ENCODE data around the gene ATF7. TPM values are rescaled to one million over a fixed set of nuclear protein-coding genes. Genes with fewer than 3 reads are reported as not detected.

ATF7 gene
- total RNA-seq, 1 experiment from 2014 or later, result 44.3 TPM

GRCh38 chr12:53461059-53461458 is 165.1 kb downstream of the ATF7 start:
- no peaks in the 10 kb centered on the region for H3K9me3 ChIP-seq (ENCODE audit: low read depth, low read length, poor library complexity, severe bottlenecking)
- DNase-seq (ENCODE audit: low spot score), result no peak
- intact Hi-C loops (cut with micrococcal nuclease; ENCODE audit: unreplicated experiment), result loop anchor here (5.0 kb wide), 1 partner anchor 439 kb away; no protein-coding TSS in a partner anchor
- peaks cover 8% of the 10 kb centered on the region for H3K4me1 ChIP-seq (ENCODE audit: insufficient read depth, low read length, poor library complexity, severe bottlenecking)
- H3K27ac ChIP-seq (ENCODE audit: low read depth, low read length, poor library complexity, severe bottlenecking), result no peak overlapping the region
- no peaks in the 10 kb centered on the region for H3K27me3 ChIP-seq (replicated peaks; ENCODE audit: insufficient read depth, low read depth, low read length, poor library complexity)
- H3K36me3 ChIP-seq (ENCODE audit: insufficient read depth, low read length, poor library complexity, severe bottlenecking), result peaks cover 99% of the 10 kb centered on the region
- TF ChIP-seq, protein P1, sequence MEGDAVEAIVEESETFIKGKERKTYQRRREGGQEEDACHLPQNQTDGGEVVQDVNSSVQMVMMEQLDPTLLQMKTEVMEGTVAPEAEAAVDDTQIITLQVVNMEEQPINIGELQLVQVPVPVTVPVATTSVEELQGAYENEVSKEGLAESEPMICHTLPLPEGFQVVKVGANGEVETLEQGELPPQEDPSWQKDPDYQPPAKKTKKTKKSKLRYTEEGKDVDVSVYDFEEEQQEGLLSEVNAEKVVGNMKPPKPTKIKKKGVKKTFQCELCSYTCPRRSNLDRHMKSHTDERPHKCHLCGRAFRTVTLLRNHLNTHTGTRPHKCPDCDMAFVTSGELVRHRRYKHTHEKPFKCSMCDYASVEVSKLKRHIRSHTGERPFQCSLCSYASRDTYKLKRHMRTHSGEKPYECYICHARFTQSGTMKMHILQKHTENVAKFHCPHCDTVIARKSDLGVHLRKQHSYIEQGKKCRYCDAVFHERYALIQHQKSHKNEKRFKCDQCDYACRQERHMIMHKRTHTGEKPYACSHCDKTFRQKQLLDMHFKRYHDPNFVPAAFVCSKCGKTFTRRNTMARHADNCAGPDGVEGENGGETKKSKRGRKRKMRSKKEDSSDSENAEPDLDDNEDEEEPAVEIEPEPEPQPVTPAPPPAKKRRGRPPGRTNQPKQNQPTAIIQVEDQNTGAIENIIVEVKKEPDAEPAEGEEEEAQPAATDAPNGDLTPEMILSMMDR (conservative IDR thresholded peaks at IDR 0.05; ENCODE audit: low read depth, low read length), result no peak
- TF ChIP-seq EZH2 (IDR thresholded peaks at IDR 0.05; ENCODE audit: borderline replicate concordance, low read depth, low read length, poor library complexity, severe bottlenecking), result no peak
- CTCF ChIA-PET, result no interaction called here
- POLR2A ChIA-PET (ENCODE audit: low non-redundant PET), result no interaction called here
- no peak overlapping the region for H3K4me3 ChIP-seq (ENCODE audit: low read depth, low read length, poor library complexity, severe bottlenecking)
- no TSS peak for BruUV-seq (replicated peaks)

- intact Hi-C loops (cut with micrococcal nuclease; ENCODE audit: unreplicated experiment), result no loop called here
- Histone ChIP-seq H3K4me3 (ENCODE audit: low read depth, low read length, poor library complexity, severe bottlenecking) (no peak overlapping the region), H3K27ac (ENCODE audit: low read depth, low read length, poor library complexity, severe bottlenecking) (no peak overlapping the region), H3K4me1 (ENCODE audit: insufficient read depth, low read length, poor library complexity, severe bottlenecking) (peaks cover 16% of the 10 kb centered on the region), H3K27me3 (replicated peaks; ENCODE audit: insufficient read depth, low read depth, low read length, poor library complexity) (no peaks in the 10 kb centered on the region), H3K36me3 (ENCODE audit: insufficient read depth, low read length, poor library complexity, severe bottlenecking) (peaks cover 100% of the 10 kb centered on the region), H3K9me3 (ENCODE audit: low read depth, low read length, poor library complexity, severe bottlenecking) (no peaks in the 10 kb centered on the region)
- TF ChIP-seq EZH2 (IDR thresholded peaks at IDR 0.05; ENCODE audit: borderline replicate concordance, low read depth, low read length, poor library complexity, severe bottlenecking), result no peak
- TF ChIP-seq, protein P1 (conservative IDR thresholded peaks at IDR 0.05; ENCODE audit: low read depth, low read length), result no peak
- ChIA-PET CTCF (interaction anchor here (0.6 kb wide), 1 partner anchor 73 kb away, joined by 3 read pairs; no protein-coding TSS in a partner anchor), POLR2A (ENCODE audit: low non-redundant PET) (no interaction called here)
- BruUV-seq (replicated peaks), result no TSS peak
- DNase-seq (ENCODE audit: low spot score), result no peak
Observed at GRCh38 chr12:53459097-53459496, 167.1 kb downstream of the ATF7 start.

Other genes with a start within 250 kb of the ATF7 start
- 78.4 and 80.9 TPM in 2 replicates for gene SP1, start 246.2 kb downstream of the ATF7 start, total RNA-seq (2021)
- gene AMHR2, start 202.5 kb downstream of the ATF7 start, total RNA-seq (2021), result not detected in 2 replicates
- gene PRR13, start 184.6 kb downstream of the ATF7 start, total RNA-seq (2021), result 155 and 180 TPM in 2 replicates
- 1,194 and 1,215 TPM in 2 replicates for gene PCBP2, start 174.3 kb downstream of the ATF7 start, total RNA-seq (2021)
- gene MAP3K12, start 126.9 kb downstream of the ATF7 start, total RNA-seq (2021), result 11.6 and 15.9 TPM in 2 replicates
- gene TARBP2, start 125.1 kb downstream of the ATF7 start, total RNA-seq (2021), result 62.4 and 70.9 TPM in 2 replicates
- gene NPFF, start 118.9 kb downstream of the ATF7 start, total RNA-seq (2021), result not detected in 2 replicates
- 447 and 450 TPM in 2 replicates for gene ATP5MC2, start 49.7 kb upstream of the ATF7 start, total RNA-seq (2021)
- gene CALCOCO1, start 101.1 kb upstream of the ATF7 start, total RNA-seq (2021), result 16.8 and 34.0 TPM in 2 replicates
- not detected in 2 replicates for gene CISTR, start 125.6 kb upstream of the ATF7 start, total RNA-seq (2021)